GM19372 (cell line): ENCODE data around the gene P2RY6.

ENCODE experiments used
- ATAC-seq: cut with Tn5 transposase; IDR thresholded peaks from one replicate; pipeline ENCODE4 v1.9.1; 2021; ENCODE audit warnings: mild to moderate bottlenecking, low read depth, moderate library complexity; ENCODE audit not compliant: unreplicated experiment

Gene P2RY6

GRCh38 chr11:73294604-73295003 is 22.5 kb downstream of the P2RY6 start:
- no peak for ATAC-seq

GRCh38 chr11:73295241-73295995 is 23.3 kb downstream of the P2RY6 start:
- peak; percentile 64 for ATAC-seq

- ATAC-seq = no peak
Measured at GRCh38 chr11:73295996-73296318, 23.8 kb downstream of the P2RY6 start.

- no peak for ATAC-seq
Measured at GRCh38 chr11:73296501-73297230, 24.5 kb downstream of the P2RY6 start.

GRCh38 chr11:73297231-73297590 is 25.1 kb downstream of the P2RY6 start:
- no peak for ATAC-seq

- ATAC-seq = no peak
Measured at GRCh38 chr11:73297702-73298101, 25.6 kb downstream of the P2RY6 start.

- ATAC-seq = no peak
Measured at GRCh38 chr11:73298233-73298632, 26.1 kb downstream of the P2RY6 start.

GRCh38 chr11:73299751-73300150 is 27.6 kb downstream of the P2RY6 start:
- ATAC-seq = no peak

GRCh38 chr11:73306069-73306841 is 34.1 kb downstream of the P2RY6 start:
- no peak for ATAC-seq

GRCh38 chr11:73306977-73307322 is 34.8 kb downstream of the P2RY6 start:
- no peak for ATAC-seq

GRCh38 chr11:73307323-73308002 is 35.3 kb downstream of the P2RY6 start:
- ATAC-seq = peak; percentile 45

- ATAC-seq = peak; percentile 27
Measured at GRCh38 chr11:73308003-73308960, 36.1 kb downstream of the P2RY6 start, which contains the start of gene ARHGEF17. TSS of gene ARHGEF17 (plus strand) at chr11:73308276. CDS start at chr11:73308639, 363 bp downstream.

- no peak for ATAC-seq
Measured at GRCh38 chr11:73308961-73309919, 37.1 kb downstream of the P2RY6 start.

- ATAC-seq = no peak
Measured at GRCh38 chr11:73310076-73310475, 37.9 kb downstream of the P2RY6 start.

GRCh38 chr11:73310661-73311393 is 38.7 kb downstream of the P2RY6 start:
- no peak for ATAC-seq

GRCh38 chr11:73311394-73311869 is 39.3 kb downstream of the P2RY6 start:
- ATAC-seq = no peak

GRCh38 chr11:73312036-73312435 is 39.9 kb downstream of the P2RY6 start:
- no peak for ATAC-seq

- no peak for ATAC-seq
Measured at GRCh38 chr11:73312851-73313327, 40.8 kb downstream of the P2RY6 start.
